ENCODE results near the gene PSMB9.
"Not testable (repeated sequence)": the region's sequence is repeated elsewhere in the genome, so short reads cannot be mapped to it uniquely, and the experiment has no call there.

The PSMB9 gene

DNA sequence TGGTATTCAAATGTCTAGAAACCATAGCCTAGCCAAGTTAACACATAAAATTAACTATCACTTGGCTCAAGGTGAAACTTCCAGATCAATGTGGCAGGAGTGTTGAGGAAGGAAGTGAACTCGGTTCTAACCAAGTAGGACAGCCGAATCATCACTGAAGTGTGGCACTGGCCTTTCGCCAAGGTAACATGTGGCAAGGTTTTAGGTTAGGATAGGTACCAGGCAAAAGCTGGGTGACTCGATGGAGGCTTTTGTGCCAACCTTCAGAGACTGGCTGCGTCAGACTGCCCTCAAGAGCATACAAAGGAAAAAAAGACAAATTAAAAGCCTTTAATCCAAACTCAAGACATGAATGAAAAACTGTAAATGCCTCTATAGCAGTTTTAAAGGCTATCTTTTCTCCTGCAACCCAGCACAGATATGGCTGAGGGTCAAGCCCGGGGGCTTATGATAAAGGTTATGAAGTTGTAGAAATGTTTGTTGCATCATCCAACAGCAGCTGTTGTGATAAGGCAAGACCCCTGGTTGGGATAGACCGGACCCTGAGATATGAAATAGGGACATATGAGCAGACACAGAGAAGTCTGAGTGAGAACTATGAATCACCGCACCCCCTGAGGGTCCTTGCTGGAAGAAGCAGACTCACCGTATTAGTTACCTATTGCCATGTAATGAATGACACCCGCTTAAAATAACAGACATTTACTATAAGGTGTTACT is 11.9 kb downstream of the PSMB9 start:
- DNase-seq = no peak

DNA sequence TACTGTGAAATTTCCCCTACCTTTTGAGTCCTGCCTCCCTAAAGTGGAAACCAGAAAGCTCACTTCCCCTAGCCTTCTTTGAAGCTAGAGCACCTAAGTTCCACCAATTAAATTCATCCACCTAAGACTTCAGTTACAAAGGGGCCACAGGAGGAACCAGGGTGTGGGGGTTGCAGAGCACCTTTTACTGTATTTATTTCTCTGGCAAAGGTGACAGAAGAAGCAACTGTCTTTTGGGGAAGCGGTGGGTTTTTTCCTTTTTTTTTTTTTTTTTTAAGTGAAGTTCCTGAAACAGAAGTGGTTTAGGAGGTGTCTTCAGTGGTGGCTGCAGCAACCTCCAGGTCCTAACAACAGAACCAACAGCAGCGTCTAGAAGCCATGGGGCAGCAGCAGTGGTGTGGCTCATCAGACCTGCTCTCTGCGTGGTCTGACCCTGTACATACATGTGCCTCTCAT is 13.1 kb downstream of the PSMB9 start:
- no peak for DNase-seq

DNA sequence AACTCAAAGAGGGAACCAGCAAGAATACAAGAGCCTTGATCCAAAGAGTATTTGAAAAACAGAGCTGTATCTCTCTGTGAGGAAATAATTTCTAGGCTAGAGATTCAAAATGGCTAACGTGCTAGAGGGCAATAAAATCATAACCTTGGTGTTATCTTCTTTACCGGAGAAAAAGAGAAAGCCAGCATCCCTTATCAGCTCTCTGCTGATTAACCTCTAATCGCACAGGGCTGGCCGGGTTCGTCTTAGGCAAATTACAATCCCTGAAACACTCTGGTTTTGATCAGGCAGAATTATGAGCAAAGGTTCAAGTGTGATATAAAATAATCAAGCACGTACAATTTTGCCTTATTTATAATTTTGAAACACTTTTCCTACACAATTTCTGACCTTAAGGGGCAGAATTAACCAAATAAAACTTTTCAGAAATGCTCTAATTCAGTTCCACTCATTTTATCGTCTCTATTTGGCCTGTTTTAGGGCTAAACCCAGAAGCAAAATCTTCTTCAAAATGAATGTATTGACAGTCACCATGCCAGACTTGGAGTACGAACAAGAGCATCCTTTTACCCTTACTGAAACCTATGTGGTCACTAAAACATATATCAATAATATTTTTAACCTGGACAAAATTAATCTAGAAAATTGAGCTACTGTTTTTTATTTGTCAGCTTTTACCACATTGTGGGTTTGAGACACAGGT is 13.7 kb downstream of the PSMB9 start:
- DNase-seq = no peak

DNA sequence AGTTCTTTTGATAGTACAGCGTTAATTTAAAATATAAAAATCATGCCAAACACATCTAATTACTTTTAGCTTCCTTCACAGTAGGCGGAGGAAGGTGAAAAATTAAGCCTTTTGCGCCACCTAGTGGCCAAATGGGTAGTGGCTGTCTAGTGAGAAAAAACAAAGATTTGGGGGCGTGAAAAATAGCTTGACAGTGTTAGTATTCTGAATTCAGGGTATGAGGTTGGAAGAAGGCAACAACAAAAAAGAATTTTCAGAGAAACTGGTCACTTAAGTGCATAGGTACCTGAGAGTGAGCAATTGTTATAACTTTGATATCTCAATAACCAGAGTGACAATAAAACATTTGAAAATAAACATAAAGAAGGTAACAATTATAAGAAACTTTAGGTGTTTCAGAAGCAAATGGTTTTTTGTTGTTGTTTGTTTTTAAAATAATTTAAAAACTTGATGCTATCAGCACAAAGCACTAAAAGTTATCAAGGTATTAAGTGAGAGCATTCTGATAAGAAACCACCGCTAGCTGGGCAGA is 14.3 kb downstream of the PSMB9 start:
- peak; percentile 86 for DNase-seq

DNA sequence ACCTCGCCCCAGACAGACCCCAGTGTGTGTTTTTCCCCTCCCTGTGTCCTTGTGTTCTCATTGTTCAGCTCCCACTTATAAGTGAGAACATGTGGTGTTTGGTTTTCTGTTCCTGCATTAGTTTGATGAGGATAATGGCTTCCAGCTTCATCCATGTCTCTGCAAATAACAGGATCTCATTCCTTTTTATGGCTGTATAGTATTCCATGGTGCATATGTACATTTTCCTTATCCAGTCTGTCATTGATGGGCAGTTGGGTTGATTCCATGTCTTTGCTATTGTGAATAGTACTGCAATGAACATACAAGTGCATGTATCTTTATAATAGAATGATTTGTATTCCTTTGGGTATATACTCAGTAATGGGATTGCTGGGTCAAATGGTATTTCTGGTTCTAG is 20.0 kb downstream of the PSMB9 start:
- DNase-seq = not testable (repeated sequence)

DNA sequence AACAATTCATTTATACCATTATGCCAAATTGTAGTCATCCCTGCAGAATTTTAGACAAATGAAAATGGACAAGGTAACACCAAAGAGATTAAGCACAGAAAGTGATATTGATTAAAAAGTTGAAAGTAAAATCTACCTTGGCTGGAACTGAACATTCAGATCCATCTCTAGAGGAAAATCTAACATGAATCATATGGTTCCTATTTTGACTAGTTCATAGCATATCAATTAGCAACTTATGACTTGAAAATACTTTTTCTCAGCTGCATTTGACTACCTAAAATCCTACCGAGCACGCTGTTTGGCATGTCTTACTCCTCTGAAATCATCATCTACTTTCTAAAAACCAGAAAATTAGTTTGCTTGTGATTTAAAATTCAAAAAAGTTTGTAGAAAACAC is 22.6 kb downstream of the PSMB9 start:
- no peak for DNase-seq

DNA sequence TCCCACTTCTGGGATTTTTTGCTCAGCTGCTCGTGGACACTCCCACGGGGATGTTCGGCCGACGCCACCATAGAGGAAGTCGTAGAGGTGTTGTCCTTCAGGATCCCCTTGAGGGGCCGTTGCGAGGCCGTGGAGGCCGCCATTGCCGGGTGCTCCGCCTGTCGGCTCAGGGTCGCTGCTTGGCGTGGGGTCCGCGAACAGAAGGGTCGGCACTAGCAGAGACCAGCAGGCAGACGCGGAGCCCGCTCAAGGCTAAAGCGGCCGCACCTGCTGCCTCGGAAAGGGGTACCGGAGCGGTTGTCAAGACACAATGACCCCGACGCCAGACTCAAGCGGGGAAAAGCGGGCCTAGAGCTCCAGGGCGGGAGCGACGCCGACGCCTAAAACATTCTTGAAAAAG is 25.7 kb downstream of the PSMB9 start:
- no peak for DNase-seq

DNA sequence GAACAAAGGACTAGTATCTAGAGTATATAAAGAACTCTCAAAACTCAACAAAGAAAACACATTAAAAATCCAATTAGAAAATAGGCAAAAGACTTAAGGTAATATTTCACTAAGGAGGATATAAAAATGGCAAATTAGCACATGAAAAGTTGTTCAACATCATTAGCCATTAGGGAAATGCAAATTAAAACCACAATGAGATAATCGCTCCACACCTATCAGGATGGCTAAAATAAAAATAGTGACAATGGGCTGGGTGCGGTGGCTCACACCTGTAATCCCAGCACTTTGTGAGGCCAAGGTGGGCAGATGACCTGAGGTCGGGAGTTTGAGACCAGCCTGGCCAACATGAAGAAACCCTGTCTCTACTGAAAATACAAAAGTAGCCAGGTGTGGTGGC is 27.0 kb downstream of the PSMB9 start:
- not testable (repeated sequence) for DNase-seq

DNA sequence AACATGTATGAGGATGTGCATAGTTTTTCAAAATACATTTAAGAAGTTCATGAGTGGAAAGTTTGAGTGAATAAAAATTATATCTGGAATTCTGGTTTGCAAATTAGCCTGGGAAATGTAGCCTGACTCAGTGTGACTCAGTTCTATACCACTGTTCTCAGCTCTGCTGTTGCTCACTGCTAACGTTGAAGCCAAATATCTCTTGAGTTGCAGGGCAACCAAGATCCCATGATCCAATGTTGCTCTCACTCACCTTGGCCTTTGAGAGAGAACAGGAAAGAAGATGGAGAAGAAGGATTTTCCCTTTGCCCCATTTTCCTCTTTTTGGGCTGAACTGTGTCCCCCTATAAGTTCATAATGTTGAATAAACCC is 28.9 kb downstream of the PSMB9 start:
- no peak for DNase-seq

DNA sequence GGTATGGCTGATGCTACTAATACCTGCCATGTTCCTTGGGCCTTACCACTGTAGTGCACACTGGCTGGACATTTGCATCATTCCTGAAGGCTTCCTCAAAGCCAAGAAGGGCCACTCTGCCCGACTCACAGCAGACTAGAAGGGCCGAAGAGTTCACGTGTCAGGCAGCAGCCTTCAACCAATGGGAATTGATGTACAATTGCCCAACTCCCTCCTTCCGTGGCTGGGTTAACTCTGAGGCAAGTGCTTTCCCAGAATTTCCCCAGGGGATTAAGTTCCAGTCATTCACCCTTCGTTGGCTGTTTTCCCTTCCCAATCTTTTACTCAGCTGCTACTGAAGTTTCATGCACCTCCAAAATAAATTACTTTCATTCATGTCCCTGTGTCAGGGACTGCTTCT is 29.8 kb downstream of the PSMB9 start:
- no peak for DNase-seq

DNA sequence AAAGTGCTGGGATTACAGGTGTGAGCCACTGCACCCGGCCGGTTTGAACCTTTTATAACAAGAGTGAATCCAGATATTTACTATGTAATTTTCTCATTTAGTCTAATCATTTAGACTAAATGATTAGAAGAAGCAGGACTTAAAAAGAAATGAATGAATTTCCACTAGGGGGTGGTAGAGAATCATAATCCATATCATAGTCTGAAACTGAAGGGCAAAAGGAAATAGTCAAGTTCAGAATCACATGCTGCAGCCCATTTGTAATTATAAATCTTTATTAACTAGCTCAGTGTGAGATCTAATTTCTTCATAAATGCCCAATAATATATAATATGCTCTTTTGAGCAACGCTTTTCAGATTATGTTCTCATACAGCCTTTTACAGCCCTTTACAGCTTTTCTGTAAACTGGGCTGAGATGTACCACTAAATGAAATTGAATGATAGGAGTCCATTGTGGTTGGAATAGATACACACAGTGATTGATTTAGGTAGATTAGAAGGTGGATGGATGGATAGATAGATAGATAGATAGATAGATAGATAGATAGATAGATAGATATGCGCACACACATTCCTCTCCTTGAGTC is 31.8 kb downstream of the PSMB9 start:
- DNase-seq = no peak

DNA sequence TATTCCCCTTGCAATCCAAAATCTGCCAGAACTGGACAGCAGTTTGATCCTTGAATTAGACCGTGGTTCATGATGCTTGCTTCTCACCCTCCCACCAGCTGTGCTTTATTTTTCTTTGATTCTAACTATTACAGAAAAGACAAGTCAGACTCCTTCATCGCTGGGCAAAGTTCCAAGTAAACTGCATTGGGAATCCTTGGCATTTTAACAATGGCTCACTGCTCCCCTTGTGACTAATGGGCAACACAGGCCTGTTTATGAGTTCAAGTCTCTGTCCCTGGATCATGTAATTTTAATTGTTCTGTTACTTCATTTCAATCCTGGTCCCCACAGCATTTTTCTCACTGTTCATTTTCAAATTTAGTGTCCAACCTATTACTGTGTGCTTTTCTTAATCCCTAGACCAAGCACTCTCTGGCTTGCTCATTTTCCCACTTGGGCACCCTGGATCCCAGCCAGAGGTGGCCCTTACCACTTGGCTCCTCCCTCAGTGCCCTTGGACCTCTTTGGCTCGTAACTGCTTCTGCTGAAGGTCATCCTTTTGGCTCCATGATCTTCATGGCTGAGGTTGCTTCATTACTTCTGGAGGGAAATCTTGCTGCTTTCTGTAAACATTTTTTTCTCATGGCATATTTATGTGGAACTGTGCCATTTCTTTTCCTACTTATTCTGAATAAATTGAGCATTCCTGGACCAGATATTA is 32.8 kb downstream of the PSMB9 start:
- DNase-seq = no peak

DNA sequence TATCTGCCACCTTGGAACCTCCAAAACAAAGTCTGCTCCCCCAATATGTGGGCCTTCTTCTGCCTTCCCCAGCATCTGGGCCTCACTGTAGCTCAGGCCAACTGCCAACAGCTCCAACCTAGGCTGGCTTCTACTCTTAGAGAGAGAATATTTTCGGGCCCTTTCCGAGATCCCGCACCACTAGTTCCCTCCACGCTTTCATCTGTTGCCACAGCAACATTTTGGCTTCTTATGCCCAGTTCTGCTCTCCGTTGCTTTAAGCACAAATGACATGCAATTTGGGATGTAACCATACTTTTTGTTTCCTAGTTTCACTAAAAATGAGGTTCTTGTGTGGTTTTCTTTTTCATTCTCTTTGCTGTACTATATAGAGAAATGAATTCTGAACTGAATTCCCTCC is 33.6 kb downstream of the PSMB9 start:
- DNase-seq = no peak

DNA sequence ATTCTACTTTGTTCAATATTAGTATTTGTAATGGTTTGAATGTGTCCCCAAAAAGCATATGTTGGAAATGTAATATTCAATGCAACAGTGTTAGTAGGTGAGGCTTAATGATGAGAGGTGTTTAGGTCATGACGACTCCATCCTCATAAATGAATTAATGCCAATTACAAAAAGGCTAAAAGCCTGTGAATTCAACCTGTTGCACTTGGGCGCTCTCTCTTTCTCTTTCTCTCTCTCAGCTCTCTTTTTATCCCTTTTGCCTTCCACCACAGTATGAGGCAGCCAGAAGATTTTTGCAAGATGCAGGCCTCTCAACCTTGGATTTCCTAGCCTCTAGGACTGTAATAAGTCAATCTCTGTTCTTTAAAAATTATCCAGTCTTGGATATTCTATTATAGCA is 34.6 kb downstream of the PSMB9 start:
- DNase-seq = no peak

DNA sequence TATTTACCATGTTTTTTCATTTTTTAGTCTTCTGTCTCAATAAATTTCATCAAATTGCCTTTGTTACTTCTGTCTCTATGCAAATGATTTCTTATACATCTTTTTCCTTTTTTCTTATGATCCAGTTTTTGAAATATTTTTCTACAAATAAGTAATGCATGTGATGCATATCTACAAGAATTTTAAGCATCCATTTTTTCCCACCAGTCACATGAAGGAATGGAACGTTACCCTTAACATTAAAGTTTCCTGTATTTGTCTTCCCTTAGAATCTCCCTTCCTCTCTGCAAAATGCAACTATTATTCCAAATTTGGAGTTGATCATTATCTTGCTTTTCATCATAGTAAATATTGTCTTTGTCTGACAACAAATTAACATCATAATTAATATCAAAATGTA is 35.5 kb downstream of the PSMB9 start:
- no peak for DNase-seq

DNA sequence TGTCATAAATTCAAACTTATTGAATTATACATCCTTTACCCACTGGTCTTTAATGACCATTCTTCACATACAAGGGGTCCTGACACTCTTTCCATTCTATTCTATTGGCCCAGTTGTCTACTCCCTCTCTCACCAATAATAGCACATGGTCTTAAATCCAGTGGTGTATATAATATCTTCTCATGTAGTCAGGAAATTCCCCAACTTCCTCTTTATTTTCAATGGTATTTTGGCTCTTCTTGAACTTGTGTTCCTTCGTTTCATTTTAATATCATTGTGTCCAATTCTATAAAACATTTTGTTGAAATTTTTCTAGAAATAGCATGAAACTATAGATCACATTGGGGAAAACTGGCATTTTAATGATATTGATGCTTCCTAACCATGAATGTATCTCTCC is 36.8 kb downstream of the PSMB9 start:
- no peak for DNase-seq

DNA sequence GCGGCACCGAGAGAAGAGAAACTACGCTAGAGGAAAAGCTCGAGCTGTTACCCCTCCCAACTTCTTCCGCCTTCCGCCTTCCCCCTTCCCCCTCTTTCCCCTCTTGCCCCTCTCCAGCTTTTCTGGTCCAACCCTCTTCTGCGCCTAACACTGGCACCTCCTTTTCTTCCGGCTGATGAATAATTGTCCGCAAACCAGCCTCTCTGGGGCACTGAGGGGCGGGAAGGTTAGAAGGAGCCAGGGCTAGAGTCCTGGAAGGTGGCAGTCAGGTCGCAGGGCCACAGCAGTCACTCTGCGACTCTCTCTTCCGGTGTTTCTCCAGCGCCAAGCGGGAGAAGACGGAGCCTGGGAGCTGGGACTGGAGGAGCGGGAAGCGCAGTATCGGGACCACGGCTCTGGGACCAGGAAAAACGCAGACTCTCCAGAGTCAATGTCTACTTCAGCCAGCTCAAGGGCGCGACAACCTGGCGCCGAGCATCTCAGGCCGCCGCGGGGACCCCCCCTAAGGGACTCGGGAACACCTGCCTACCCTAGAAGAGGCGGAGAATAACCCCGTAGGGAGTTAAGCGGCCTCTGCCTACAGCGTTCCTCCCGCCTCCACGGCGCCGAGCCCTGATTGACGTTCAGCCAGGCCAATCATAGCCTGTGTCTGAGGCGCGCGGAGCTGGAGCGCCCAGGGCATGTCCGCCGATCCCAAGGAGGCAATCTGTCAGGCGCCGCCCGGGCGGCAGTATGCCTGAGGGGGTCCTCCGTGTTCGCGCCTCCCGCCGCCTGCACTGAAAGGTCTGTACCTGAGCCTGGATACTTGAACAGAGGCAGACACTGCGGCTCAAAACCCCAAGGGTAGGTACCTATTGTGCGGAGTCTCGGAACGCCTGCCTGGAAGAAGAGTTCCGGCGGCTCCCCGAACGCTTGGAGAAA is 40.4 kb downstream of the PSMB9 start:
- peak; percentile 93 for DNase-seq

DNA sequence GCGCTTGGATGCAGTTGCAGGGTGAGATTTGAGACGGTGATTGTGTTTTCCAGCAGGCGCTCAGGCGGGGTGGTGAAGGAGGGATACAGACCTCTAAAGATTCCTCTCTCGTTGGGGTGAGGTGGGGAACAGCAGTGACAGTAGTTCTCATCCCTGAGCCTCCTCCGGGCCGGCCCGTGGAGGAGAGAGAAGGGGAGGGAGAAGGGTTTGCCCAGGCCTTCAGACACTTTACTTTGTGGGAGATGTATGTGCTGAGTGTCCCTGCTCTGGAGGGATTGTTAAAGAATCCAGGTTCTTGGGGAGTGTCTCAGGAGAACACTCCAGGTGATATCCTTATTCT is 41.0 kb downstream of the PSMB9 start:
- DNase-seq = no peak

DNA sequence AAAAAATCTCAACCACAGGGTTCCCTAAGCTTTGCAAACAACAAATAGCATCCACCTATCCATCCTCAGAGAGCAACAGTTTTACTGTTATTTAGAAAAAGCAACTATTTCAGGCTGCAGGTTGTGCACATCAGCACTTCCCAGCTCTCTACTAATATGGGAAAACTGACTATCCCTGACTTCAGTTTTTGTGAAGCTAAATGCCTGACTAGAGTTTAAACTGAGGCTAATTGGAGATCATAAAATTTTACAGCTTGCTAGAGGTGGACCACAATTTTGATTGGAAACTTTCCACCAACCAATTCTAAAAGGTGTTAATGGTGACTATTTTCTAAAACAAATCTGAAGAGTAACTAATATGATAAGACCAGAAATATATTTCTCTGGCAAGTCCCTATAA is 50.0 kb downstream of the PSMB9 start:
- no peak for DNase-seq

DNA sequence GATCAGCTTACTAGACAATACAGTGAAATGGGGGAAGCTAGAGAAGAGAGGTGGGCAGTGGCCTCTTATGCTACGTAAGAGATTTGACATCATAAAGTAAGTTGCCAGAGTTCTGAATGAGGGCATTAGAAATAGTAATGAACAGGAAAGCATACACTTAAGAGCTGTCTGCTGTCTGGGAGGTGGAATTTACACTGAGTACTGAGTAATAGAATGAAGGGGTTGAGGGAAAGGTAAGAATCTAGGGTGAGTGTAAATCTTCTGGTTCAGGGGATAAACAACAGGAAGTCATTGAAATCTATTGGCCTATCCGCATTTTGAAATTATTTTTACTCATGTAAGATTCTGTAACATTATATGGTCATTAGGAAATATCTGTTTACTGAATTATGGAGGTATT is 51.1 kb downstream of the PSMB9 start:
- DNase-seq = no peak

DNA sequence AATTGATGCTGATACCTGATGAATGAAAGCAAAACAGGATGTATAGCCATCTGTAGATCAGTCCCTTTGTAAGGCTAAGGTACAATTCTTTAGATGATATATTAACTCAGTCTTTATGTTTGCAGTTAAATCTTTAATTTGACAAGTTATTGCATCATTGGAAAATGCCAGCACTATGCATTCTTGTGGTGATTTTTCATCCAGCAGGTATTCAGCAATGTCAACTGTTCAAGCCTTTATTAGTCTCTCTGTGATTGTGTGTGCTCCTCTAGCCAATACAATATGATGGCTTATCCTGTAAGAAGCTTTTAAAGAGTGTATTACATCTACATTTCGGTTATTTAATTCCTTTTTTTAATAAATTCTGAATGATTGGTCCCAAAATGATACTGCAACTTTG is 52.5 kb downstream of the PSMB9 start:
- DNase-seq = no peak

DNA sequence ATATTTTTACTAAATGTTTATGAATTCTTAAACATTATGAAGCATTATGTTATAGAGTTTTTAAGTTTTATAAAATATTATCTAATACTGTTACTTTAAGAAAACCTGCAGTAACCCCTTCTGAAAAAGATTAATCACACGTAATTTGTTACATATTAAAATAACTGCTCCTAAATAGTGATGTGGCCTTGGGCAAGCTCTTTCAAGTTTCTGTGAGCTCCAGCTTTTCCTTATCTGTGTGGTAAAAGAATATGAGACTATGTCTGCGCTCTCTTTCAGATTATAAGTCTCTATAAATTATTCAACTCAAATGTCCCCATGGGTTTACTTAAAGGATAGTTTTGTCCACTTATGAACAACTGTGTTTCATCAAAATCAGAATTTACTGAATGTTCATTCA is 54.9 kb downstream of the PSMB9 start:
- DNase-seq = no peak

Measured in activated naive CD4-positive, alpha-beta T cell treated with anti-CD3 and anti-CD28 coated beads, Interleukin-2, amount 50 U/mL, for 16 hours (primary cell).